Hepatocyte (in vitro differentiated cells): Measurements from ENCODE around the gene FBRSL1.

Experiments used
- CTCF ChIP-seq: fragments of 200-600 bp; sonication (generic); IDR thresholded peaks from 2 replicates; pipeline ENCODE4 v1.5.1; 2016; ENCODE audit warnings: antibody characterized with exemption, mild to moderate bottlenecking; ENCODE audit not compliant: poor library complexity
- EZH2 ChIP-seq: fragments of 200-600 bp; sonication (generic); IDR thresholded peaks from 2 replicates; pipeline ENCODE4 v1.6.1; 2016; ENCODE audit warnings: antibody characterized with exemption, mild to moderate bottlenecking, borderline replicate concordance
- EZH2phosphoT487 ChIP-seq: fragments of 200-600 bp; sonication (generic); IDR thresholded peaks from one replicate; pipeline ENCODE4 v1.6.1; 2018; ENCODE audit warnings: antibody characterized with exemption, mild to moderate bottlenecking, low read depth, moderate library complexity; ENCODE audit not compliant: unreplicated experiment, severe bottlenecking

GRCh38 chr12:132477017-132477702 lies 12.8 kb upstream of the FBRSL1 start:
- TF ChIP-seq CTCF (no peak), EZH2 (no peak), EZH2phosphoT487 (no peak)
